ENCODE data around the gene HTRA3. TPM values are rescaled to one million over a fixed set of nuclear protein-coding genes. Genes with fewer than 3 reads are reported as not detected.

The HTRA3 gene
- total RNA-seq, 2 experiments from 2014 or later = not detected

DNA sequence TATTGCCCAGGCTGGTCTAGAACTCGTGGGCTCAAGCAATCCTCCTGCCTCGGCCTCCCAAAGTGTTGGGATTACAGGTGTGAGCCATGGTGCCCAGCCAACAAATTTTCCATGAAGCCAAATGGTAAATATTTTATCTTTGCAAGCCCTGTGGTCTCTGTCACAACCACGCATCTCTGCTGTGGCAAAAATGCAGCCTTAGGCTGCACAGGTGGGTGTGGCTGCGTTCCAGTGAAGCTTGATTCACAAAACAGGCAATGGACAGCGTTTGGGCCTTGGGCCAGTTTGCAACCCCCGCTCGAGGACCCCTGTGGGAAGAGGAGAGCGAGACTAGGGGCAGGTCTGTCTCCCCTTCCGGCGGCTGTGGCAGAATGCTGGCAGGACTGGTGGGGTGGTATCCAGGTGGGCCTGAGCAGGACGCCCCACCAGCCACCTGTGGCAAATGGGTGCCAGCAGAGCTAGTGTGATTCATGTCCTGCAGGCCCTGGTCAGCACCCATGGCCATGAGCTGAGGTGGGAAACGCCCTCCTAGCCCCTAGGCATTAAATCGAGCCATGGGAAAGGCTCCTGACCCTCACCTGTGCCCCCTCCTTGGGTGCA, 19.7 kb downstream of the HTRA3 start:
- ChIA-PET POLR2A (no interaction called here), CTCF (no interaction called here)
- H3K27me3 Mint-ChIP-seq = no peaks in the 10 kb centered on the region
- no peaks in the 10 kb centered on the region for H3K36me3 ChIP-seq (ENCODE audit: insufficient read depth, low read length)
- H3K9me3 Mint-ChIP-seq = no peaks in the 10 kb centered on the region
- H3K4me3 Mint-ChIP-seq = no peak overlapping the region
- H3K4me1 Mint-ChIP-seq (ENCODE audit: low read depth) = no peaks in the 10 kb centered on the region
- H3K4me1 ChIP-seq (ENCODE audit: insufficient read depth, low read length) = no peaks in the 10 kb centered on the region
- TF ChIP-seq, protein P1, sequence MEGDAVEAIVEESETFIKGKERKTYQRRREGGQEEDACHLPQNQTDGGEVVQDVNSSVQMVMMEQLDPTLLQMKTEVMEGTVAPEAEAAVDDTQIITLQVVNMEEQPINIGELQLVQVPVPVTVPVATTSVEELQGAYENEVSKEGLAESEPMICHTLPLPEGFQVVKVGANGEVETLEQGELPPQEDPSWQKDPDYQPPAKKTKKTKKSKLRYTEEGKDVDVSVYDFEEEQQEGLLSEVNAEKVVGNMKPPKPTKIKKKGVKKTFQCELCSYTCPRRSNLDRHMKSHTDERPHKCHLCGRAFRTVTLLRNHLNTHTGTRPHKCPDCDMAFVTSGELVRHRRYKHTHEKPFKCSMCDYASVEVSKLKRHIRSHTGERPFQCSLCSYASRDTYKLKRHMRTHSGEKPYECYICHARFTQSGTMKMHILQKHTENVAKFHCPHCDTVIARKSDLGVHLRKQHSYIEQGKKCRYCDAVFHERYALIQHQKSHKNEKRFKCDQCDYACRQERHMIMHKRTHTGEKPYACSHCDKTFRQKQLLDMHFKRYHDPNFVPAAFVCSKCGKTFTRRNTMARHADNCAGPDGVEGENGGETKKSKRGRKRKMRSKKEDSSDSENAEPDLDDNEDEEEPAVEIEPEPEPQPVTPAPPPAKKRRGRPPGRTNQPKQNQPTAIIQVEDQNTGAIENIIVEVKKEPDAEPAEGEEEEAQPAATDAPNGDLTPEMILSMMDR (IDR thresholded peaks at IDR 0.05) = no peak
- ATAC-seq (ENCODE audit: poor library complexity) (no peak), DNase-seq (no peak)
- no peak overlapping the region for H3K27ac Mint-ChIP-seq
- no peaks in the 10 kb centered on the region for H3K27me3 ChIP-seq (ENCODE audit: control insufficient read depth in 1 of 2, insufficient read depth in 2 of 2, low read length in 2 of 2)
- intact Hi-C loops (cut with DNase I, micrococcal nuclease) = no loop called here
- peaks cover 0 to 4% of the 10 kb centered on the region in 2 experiments for H3K9me3 ChIP-seq (ENCODE audit: control insufficient read depth in 1 of 2, insufficient read depth in 1 of 2, low read length in 2 of 2)
- no peak overlapping the region for H3K27ac ChIP-seq (ENCODE audit: low read depth in 1 of 2, low read length in 2 of 2)
- H3K4me3 ChIP-seq (ENCODE audit: low read length) = no peak overlapping the region
- no peaks in the 10 kb centered on the region for H3K36me3 Mint-ChIP-seq (ENCODE audit: low read depth)

DNA sequence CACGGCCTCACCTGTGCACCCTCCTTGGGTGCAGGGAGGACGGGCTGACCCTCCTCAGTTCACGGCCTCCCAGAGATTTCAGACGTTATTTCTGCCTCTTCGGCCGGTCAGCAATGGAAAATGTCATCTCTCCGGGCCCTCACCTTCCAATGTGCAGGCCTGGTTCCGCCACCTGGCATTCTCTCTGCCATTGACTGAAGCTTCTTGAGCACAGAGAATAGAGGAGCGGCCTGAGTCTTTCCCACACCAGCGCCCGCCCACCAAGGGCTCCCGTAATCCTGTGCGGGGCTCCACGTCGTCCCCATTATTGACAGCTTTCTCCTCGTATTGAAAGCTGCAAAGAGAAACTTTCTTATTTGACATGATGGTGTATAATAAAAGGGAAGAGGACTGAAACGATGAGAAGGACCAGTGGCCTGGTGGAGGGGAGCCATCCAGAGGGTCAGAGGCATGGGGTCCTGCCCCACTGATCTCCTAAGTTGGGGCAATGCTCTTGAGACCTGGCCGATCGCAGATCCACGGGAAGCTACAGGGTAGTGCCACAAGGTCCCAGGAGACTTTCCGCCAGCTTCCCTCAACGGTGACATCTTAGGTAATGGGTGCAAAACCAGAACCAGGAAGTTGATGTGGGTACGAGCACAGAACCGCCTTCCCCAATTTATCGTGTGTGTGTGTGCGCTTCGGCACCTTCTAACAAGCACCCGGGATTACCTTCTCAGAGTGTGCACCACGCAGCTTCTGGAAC, 20.6 kb downstream of the HTRA3 start:
- no peak overlapping the region for H3K27ac Mint-ChIP-seq
- Histone ChIP-seq H3K27me3 (ENCODE audit: control insufficient read depth in 1 of 2, insufficient read depth in 2 of 2, low read length in 2 of 2) (no peaks in the 10 kb centered on the region), H3K4me1 (ENCODE audit: insufficient read depth, low read length) (no peaks in the 10 kb centered on the region), H3K4me3 (ENCODE audit: low read length) (no peak overlapping the region), H3K36me3 (ENCODE audit: insufficient read depth, low read length) (no peaks in the 10 kb centered on the region), H3K27ac (ENCODE audit: low read depth in 1 of 2, low read length in 2 of 2) (no peak overlapping the region), H3K9me3 (ENCODE audit: control insufficient read depth in 1 of 2, insufficient read depth in 1 of 2, low read length in 2 of 2) (peaks cover 4% of the 10 kb centered on the region in 2 experiments)
- no peaks in the 10 kb centered on the region for H3K4me1 Mint-ChIP-seq (ENCODE audit: low read depth)
- H3K27me3 Mint-ChIP-seq = no peaks in the 10 kb centered on the region
- no peaks in the 10 kb centered on the region for H3K9me3 Mint-ChIP-seq
- no peak for ATAC-seq (ENCODE audit: poor library complexity)
- DNase-seq = no peak
- CTCF ChIA-PET = no interaction called here
- TF ChIP-seq, protein P1 (IDR thresholded peaks at IDR 0.05) = no peak
- POLR2A ChIA-PET = no interaction called here
- H3K36me3 Mint-ChIP-seq (ENCODE audit: low read depth) = no peaks in the 10 kb centered on the region
- H3K4me3 Mint-ChIP-seq = no peak overlapping the region
- intact Hi-C loops (cut with DNase I, micrococcal nuclease) = no loop called here

DNA sequence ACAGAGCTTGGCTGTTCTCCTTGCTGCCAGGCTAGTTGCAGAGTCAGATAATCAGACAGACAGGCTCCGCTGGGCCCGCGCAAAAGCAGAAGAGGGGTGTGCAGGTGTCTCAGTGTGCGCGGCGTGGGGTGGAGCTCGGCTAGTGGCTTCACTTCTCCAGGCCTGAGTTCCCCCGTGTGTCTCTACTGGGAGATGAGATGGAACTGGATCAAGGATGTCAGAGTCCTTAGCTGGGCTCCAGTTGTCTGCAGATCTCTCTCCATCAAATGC, 21.1 kb downstream of the HTRA3 start:
- H3K36me3 Mint-ChIP-seq (ENCODE audit: low read depth) = no peaks in the 10 kb centered on the region
- H3K4me3 Mint-ChIP-seq = no peak overlapping the region
- H3K27ac Mint-ChIP-seq = no peak overlapping the region
- H3K9me3 Mint-ChIP-seq = no peaks in the 10 kb centered on the region
- CTCF ChIA-PET = no interaction called here
- H3K9me3 ChIP-seq (ENCODE audit: control insufficient read depth in 1 of 2, insufficient read depth in 1 of 2, low read length in 2 of 2) = peaks cover 4% of the 10 kb centered on the region in 2 experiments
- H3K4me3 ChIP-seq (ENCODE audit: low read length) = no peak overlapping the region
- H3K4me1 ChIP-seq (ENCODE audit: insufficient read depth, low read length) = no peaks in the 10 kb centered on the region
- POLR2A ChIA-PET = no interaction called here
- H3K27me3 ChIP-seq (ENCODE audit: control insufficient read depth in 1 of 2, insufficient read depth in 2 of 2, low read length in 2 of 2) = no peaks in the 10 kb centered on the region
- H3K27me3 Mint-ChIP-seq = no peaks in the 10 kb centered on the region
- no peaks in the 10 kb centered on the region for H3K36me3 ChIP-seq (ENCODE audit: insufficient read depth, low read length)
- no peak for DNase-seq
- TF ChIP-seq, protein P1 (IDR thresholded peaks at IDR 0.05) = no peak
- H3K4me1 Mint-ChIP-seq (ENCODE audit: low read depth) = no peaks in the 10 kb centered on the region
- no peak overlapping the region for H3K27ac ChIP-seq (ENCODE audit: low read depth in 1 of 2, low read length in 2 of 2)
- intact Hi-C loops (cut with DNase I, micrococcal nuclease) = no loop called here
- no peak for ATAC-seq (ENCODE audit: poor library complexity)
